ENCODE results near the gene EIF2D. TPM values are rescaled to one million over a fixed set of nuclear protein-coding genes. Genes with fewer than 3 reads are reported as not detected.

The EIF2D gene
- total and polyA plus RNA-seq, 2 of the 8 experiments (the other 6 are each of a cell fraction or from before 2014, with no cell fraction given): 36.1 to 37.1 TPM

GRCh38 chr1:206547104-206547503 lies 65.2 kb downstream of the EIF2D start:
- Histone ChIP-seq H3K9ac (replicated peaks in 1 of 4; ENCODE audit: extremely low read depth in 1 of 4, low read depth in 3 of 4, low read length in 3 of 4) (no peak overlapping the region), H3K4me3 (ENCODE audit: extremely low read depth in 1 of 4, insufficient read depth in 2 of 4, low read depth in 3 of 4, low read length in 4 of 4) (no peak overlapping the region), H2BK120ac (replicated peaks; ENCODE audit: low read depth, low read length) (no peak overlapping the region), H2AK5ac (ENCODE audit: low read depth, low read length) (no peak overlapping the region), H3K79me2 (ENCODE audit: control insufficient read depth in 1 of 2, insufficient read depth in 2 of 2, low read length in 2 of 2) (no peaks in the 10 kb centered on the region), H3K27me3 (replicated peaks in 1 of 4; ENCODE audit: control insufficient read depth in 3 of 4, extremely low read depth in 1 of 4, insufficient read depth in 3 of 4, low read length in 3 of 4) (no peaks in the 10 kb centered on the region), H2BK12ac (ENCODE audit: low read depth, low read length) (no peak overlapping the region), H3K18ac (ENCODE audit: extremely low read depth, low read length) (no peak overlapping the region), H3K36me3 (ENCODE audit: control insufficient read depth in 2 of 4, insufficient read depth in 4 of 4, low read length in 3 of 4) (no peaks in the 10 kb centered on the region), H4K8ac (ENCODE audit: extremely low read depth, insufficient read depth, low read length) (no peak overlapping the region), H4K5ac (ENCODE audit: insufficient read length, low read depth, low read length) (no peak overlapping the region), H3K27ac (ENCODE audit: low read depth, low read length) (no peak overlapping the region), H3K9me3 (ENCODE audit: insufficient read depth in 2 of 2, low read depth in 1 of 2, low read length in 1 of 2) (no peaks in the 10 kb centered on the region), H3K23ac (ENCODE audit: insufficient read length) (no peak overlapping the region), H3K4me2 (ENCODE audit: insufficient read depth in 1 of 2, low read depth in 2 of 2, low read length in 2 of 2) (no peak overlapping the region), H3K14ac (ENCODE audit: insufficient read length) (no peak overlapping the region), H3K4me1 (replicated peaks in 1 of 4; ENCODE audit: control insufficient read depth in 3 of 4, insufficient read depth in 4 of 4, low read length in 3 of 4) (peaks cover 0 to 3% (median 2%) of the 10 kb centered on the region in 4 experiments; a peak in 2 of 7 replicates), H3K79me1 (ENCODE audit: low read depth, low read length) (no peaks in the 10 kb centered on the region), H4K91ac (replicated peaks; ENCODE audit: insufficient read length, low read length) (no peak overlapping the region), H3K23me2 (ENCODE audit: low read depth, low read length) (no peaks in the 10 kb centered on the region), H3K56ac (replicated peaks; ENCODE audit: insufficient read length, low read depth, low read length) (no peak overlapping the region), H2BK15ac (ENCODE audit: low read length) (no peak overlapping the region), H2BK5ac (ENCODE audit: low read depth, low read length) (no peak overlapping the region), H2AFZ (ENCODE audit: low read length) (no peak overlapping the region), H2BK20ac (ENCODE audit: low read length) (no peak overlapping the region), H4K20me1 (replicated peaks in 1 of 2; ENCODE audit: control insufficient read depth in 1 of 2, insufficient read depth in 2 of 2, low read length in 2 of 2) (no peaks in the 10 kb centered on the region), H3K4ac (replicated peaks; ENCODE audit: insufficient read length, low read depth, low read length) (no peak overlapping the region)
- FAIRE-seq: no peak
- ChIA-PET CTCF (ENCODE audit: partially characterized antibody) (interaction anchor here (0.7 to 18.2 kb wide), 10 partner anchors 6 to 77 kb away, joined by 3 to 298 read pairs (median 26); partner anchors contain the start of gene IKBKE), POLR2A (ENCODE audit: partially characterized antibody) (interaction anchor here (1.3 kb wide), 1 partner anchor 9 kb away, joined by 3 read pairs; no protein-coding TSS in a partner anchor)
- DNase-seq (ENCODE audit: low read depth in 1 of 2, low spot score in 2 of 2): no peak
- WGBS, 2 experiments (ENCODE audit: extremely low coverage in 1 of 2, insufficient coverage in 1 of 2, insufficient read length in 1 of 2, insufficient replicate concordance in 2 of 2, low coverage in 1 of 2, low lambda C conversion rate in 2 of 2, missing lambda C conversion rate in 1 of 2): 92% methylated on average over 7 of the region's 7 CpGs; no CpG with 5 or more reads in 1 of the 2 experiments
- TF ChIP-seq CEBPB (IDR thresholded peaks at IDR 0.05; ENCODE audit: low read depth, low read length): no peak
- TF ChIP-seq KDM4A (IDR thresholded peaks at IDR 0.05; ENCODE audit: low read depth, low read length, severe bottlenecking): no peak
- no peak for TF ChIP-seq SIN3A (conservative IDR thresholded peaks at IDR 0.05 in 1 of 2, IDR thresholded peaks at IDR 0.05 in 1 of 2; ENCODE audit: low read depth in 1 of 2, low read length in 2 of 2)
- TF ChIP-seq CTBP2 (IDR thresholded peaks at IDR 0.05; ENCODE audit: borderline replicate concordance, insufficient read depth, insufficient read length, low read length): no peak
- TF ChIP-seq HDAC2 (IDR thresholded peaks at IDR 0.05; ENCODE audit: borderline replicate concordance in 1 of 2, low read depth in 2 of 2, low read length in 2 of 2): no peak
- no peak for TF ChIP-seq TCF12 (IDR thresholded peaks at IDR 0.05; ENCODE audit: low read depth, low read length)
- no peak for TF ChIP-seq CHD2 (IDR thresholded peaks at IDR 0.05; ENCODE audit: low read length)
- no peak for TF ChIP-seq RXRA (IDR thresholded peaks at IDR 0.05; ENCODE audit: insufficient read depth, low read depth, low read length)
- no peak for TF ChIP-seq CBX8 (IDR thresholded peaks at IDR 0.05; ENCODE audit: borderline replicate concordance, low read depth, low read length)
- no peak for TF ChIP-seq TAF1 (IDR thresholded peaks at IDR 0.05; ENCODE audit: low read depth, low read length)
- TF ChIP-seq CTCF (IDR thresholded peaks at IDR 0.05; ENCODE audit: control extremely low read depth in 1 of 3, insufficient read depth in 1 of 3, low read depth in 1 of 3, low read length in 3 of 3): no peak

All from H1 (cell line).